ENCODE measurements around the gene UBL7. TPM values are rescaled to one million over a fixed set of nuclear protein-coding genes. Genes with fewer than 3 reads are reported as not detected.

Gene UBL7
- total RNA-seq, 1 donor from 2014 or later: 60.4 TPM

GRCh38 chr15:74409225-74409624 lies 51.7 kb downstream of the UBL7 start:
- intact Hi-C loops (cut with micrococcal nuclease): no loop called here

GRCh38 chr15:74408815-74409214 lies 52.1 kb downstream of the UBL7 start:
- intact Hi-C loops (cut with micrococcal nuclease): no loop called here

DNA sequence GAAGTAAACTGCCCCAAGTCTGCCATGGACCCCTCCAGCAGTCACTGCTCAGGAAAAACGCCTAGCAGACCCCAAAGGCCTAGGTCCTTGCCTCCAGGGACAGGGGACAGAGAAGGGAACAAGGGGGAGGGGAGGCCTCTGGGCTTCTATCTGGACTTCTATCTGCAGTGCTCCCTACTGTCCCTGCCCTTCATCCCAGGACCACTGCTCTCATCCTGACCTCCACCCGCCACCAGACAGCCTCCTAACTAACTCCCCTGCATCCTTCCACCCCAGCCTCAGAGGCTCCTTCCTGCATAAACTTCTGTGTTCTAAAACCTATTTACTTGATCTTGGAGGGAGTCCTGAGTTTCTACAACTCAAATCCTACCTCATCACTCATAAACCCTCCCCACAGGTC lies 52.6 kb downstream of the UBL7 start:
- intact Hi-C loops (cut with micrococcal nuclease): no loop called here

DNA sequence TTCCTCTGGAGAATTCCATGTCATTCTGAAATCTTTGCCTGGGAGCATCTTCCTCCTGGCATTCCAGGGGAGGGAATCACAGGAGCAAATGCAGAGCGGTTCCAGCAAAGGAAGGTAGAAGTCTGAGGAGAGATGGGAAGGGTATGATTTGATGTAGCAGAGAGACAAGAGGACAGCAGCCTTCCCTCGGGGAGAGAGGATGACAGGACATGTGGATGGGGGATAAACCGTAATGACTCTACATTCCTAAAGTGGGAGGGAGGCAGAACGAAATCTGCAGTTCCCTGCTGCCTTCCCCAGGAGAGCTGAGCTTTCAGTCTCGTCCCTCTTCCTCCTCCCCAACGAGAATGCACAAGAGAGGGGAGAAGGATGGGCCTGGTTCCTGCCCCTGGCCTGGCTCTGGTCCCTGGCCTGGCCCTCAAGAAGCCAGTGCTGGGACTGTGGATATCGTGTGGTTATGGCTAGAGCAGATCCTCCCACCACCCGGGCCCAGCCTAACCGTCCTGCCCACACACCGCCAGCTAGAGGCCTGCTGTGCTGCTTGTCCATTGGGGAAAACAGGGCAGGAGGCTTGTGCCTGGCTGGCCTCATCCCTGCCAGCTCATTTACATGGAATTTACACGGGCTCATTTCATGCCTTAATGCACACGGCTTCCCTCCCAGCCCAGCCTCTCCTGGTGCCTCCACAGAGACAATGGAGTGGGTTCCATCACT lies 53.8 kb downstream of the UBL7 start:
- intact Hi-C loops (cut with micrococcal nuclease): no loop called here

DNA sequence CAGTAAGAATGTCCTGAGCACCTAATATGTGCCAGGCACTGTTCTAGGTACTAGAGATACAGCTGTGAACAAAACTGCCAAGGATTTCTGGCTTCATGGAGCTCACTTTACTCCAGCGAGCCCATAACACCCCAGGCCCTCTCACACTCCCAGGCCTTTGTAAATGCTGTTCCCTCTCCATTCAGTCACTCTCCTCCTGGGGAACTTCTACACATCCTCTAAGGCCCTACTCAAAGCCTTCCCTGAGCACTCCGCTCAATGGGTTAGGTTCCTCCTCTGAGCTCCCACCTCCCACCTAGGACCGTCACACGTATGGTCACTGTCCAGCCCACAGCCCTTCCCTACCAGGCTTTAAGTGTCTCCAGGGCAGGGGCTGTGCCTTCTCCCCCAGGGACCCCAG lies 54.4 kb downstream of the UBL7 start:
- intact Hi-C loops (cut with micrococcal nuclease): no loop called here

- intact Hi-C loops (cut with micrococcal nuclease): no loop called here
Observed at GRCh38 chr15:74405823-74406222, 55.1 kb downstream of the UBL7 start.

DNA sequence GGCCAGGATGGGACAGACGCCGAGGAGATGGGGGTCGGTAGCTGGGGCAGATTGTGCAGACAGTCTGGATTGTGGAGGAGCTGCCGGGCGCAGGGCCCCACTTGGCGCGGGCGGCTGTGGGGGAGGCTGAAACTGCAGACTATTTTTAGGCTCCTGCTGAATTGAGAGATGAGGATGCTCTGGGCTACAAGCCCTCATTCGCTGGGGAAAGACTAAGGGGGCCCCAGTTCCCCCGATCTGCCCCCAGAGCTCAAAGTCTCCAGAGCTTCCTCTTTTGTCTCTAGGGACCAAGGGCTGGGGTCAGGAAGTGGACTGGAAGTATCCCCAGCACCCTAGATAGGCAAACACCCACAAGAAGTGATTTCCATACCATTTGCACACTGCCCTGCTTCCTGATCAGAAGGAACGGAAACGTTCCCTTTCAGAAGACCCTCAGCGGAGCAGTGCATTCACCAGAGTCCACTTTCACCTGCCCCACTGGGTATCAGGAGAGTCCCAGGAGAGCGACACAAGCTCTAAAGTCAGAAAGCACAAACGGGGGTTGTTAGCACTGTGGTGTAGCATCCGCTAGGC lies 56.9 kb downstream of the UBL7 start:
- intact Hi-C loops (cut with micrococcal nuclease): loop anchor here (2.0 kb wide), 1 partner anchor 29 kb away; no protein-coding TSS in a partner anchor

GRCh38 chr15:74403588-74403919 lies 57.4 kb downstream of the UBL7 start:
- intact Hi-C loops (cut with micrococcal nuclease): loop anchor here (2.0 kb wide), 1 partner anchor 29 kb away; no protein-coding TSS in a partner anchor

DNA sequence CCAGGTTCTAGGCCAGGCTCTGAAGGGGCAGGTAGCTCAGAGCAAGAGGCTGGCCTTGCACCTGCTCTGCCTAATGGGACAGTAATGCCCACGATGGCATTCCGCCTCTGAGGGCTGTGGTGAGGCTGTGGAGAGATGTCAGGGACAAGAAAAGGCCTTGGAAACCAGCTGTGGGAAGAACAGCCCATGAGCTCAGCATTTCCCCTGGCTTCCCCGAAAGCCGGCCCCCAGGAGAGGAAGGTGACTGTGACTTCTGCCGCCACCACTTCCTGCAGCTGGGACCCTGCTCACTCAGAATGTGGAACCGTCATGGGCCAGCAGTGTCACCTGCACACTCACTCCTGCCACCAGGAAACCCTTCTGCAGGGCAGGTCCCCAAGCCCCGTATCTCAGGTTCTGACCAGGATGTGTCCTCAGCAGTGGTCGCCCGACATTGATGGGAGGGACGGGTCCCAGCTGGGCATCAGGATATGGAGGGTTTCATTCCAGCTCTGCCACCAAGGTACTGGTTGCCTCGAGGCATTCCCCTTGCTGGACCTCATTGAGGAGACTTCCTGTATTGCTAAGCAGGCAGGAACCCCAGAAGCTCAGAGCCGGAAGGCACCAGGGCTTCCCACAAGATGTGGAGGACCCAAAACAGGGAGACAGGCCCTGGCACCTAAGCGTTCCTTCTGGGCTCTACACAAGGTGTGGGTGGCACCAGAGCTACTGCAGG lies 57.9 kb downstream of the UBL7 start:
- intact Hi-C loops (cut with micrococcal nuclease): loop anchor here (2.0 kb wide), 1 partner anchor 28 kb away; no protein-coding TSS in a partner anchor

DNA sequence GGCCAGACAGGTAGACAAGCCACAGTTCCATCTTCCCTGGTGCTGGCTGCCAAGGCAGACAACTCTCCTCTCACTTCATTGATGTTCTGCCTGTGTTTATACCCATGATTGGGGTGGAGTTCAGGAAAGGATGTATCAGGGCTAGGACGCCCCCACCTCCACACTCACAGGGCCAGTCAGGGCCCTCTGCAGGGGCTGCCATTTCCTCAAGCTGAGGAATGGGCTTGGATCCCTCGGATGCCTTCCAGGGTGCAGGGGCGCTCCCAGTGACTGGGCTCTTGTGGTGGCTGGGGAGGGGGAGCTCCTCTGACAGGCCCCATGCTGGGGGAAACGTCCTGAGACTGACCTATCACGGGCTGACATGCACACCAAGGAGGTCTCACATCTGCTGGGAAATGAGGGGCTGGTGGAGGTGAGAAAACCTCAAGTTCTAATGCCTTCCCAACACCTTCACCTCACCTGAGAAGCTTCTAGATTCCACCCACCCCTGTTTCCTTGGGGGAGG lies 58.6 kb downstream of the UBL7 start:
- intact Hi-C loops (cut with micrococcal nuclease): loop anchor here (2.0 kb wide), 1 partner anchor 28 kb away; no protein-coding TSS in a partner anchor

- intact Hi-C loops (cut with micrococcal nuclease): loop anchor here (1.0 kb wide), 1 partner anchor 32 kb away; the partner anchor contains the start of gene SEMA7A
Observed at GRCh38 chr15:74400915-74401757, 59.8 kb downstream of the UBL7 start.

- intact Hi-C loops (cut with micrococcal nuclease): loop anchor here (1.0 kb wide), 1 partner anchor 33 kb away; the partner anchor contains the start of gene SEMA7A
Observed at GRCh38 chr15:74400313-74400860, 60.6 kb downstream of the UBL7 start.

DNA sequence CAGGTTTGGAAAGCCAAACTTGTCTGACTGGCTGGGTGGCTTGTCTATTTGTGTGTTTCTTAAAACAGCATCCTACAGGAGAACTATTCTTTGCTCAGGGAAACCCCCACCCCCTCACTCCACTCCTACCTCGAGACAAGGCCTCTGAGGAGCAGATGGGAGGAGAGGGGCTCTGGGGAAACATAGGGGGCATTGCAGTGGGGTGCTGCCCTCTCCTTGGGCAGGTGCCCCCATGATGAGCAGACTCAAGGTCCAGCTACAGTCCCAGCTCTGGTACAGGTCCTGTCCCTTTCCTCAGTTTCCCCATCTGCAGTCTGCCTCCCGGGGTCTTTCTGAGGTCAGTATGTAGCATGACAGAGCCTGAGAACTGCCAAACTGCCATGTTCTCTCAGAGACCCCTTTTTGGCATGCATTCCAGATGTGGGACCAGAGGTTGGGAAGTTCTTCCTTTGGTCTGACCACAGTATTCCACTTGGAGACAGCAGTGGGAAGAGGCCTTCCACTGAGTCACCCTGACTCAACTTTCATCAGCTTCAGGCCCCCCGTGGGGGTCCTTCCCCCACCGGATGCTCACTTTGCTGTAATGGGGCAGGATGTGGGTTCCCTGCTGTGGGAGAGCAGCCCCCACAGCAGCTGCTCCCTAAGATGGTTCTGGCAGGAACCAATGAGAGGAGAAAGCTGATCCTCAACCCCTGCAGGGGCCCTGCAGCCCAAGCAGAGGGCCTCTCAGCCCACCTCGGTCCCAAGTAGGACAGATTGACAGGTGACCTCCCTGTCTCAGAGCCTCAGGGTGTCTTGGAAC lies 61.2 kb downstream of the UBL7 start:
- intact Hi-C loops (cut with micrococcal nuclease): loop anchor here (1.0 kb wide), 1 partner anchor 34 kb away; the partner anchor contains the start of gene SEMA7A

GRCh38 chr15:74399100-74399499 lies 61.9 kb downstream of the UBL7 start:
- intact Hi-C loops (cut with micrococcal nuclease): no loop called here

DNA sequence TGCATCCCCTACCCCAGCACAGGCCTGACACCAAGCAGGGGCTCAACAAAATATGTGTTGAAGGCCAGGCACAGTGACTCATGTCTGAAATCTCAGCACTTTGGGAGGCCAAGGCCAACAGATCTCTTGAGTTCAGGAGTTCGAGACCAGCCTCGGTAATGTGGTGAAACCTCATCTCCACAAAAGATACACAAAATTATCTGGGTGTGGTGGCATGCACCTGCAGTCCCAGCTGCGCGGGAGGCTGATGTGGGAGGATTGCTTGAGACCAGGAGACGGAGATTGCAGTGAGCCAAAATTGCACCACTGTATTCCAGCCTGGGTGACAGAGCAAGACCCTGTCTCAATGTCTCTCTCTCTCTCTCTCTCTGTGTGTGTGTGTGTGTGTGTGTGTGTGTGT lies 62.8 kb downstream of the UBL7 start:
- intact Hi-C loops (cut with micrococcal nuclease): no loop called here

- intact Hi-C loops (cut with micrococcal nuclease): no loop called here
Observed at GRCh38 chr15:74397239-74398068, 63.5 kb downstream of the UBL7 start.

DNA sequence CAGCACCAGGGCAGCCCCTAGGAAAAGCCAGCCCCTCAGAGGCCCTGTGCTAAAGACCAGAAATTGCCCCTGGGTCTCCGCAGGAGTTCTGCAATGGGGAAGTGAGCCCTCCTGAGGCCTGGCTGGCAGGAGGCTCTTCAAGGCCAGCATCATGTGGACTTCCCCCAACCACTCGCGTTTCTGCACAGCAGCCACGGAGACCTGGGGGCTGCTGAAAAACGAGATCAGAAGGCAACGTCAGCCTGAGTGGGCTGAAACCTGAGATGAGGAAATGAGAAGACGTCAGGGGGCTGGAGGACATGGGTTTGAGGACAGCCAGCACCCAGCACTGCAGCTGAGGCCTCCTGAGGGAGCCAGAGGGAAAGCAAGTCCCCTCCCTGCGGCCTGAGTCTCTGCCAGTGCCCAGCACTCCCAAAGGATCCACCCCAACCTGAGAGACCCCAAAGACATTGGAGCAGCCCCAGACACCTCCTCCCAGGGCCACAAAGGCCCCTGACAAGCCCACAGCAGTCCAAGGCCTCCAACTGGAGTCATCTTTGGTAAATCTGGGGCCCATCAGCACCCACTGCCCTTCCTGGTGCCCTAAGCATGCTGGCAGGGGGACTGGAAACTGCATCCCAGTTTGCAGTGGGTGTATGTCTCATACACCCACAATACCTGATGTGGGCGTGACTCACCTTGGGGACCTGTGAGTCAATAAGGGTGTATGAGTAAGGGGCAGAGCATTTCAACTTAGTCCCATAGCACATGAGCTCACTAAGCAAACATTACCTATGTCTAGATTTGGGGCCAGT lies 64.3 kb downstream of the UBL7 start:
- intact Hi-C loops (cut with micrococcal nuclease): no loop called here

DNA sequence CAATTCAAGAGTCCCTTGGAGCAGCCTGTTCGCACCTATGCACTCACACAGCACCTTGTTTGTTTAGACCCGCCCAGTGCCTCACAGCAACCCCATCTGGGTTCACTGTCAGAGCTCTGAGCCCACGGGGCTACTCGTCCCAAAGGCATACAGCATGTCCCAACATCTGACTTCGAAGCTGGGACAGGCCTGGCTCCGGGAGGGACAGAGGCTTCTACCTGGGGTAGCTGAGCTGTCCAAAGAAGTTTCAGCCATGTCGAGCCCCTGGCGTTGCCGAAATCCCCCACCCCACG lies 64.9 kb downstream of the UBL7 start:
- intact Hi-C loops (cut with micrococcal nuclease): no loop called here

All from T-helper 2 cell treated with Interferon-gamma antibody and Interleukin-4, amounts not matched to agents 100 ng/mL and 5 ng/mL, for 36 hours (primary cell).